SKM-1 (cell line): ENCODE data around the gene PRAF2.
A peak's percentile ranks its signal among the peaks of the same experiment; 100 is the strongest.

Experiments
- DNase-seq: peaks from one replicate; lab custom pipeline; 2025; ENCODE audit not compliant: unreplicated experiment; lab: John Stamatoyannopoulos, UW

Gene PRAF2

GRCh38 chrX:49043220-49043986 lies 30.4 kb downstream of the PRAF2 start, which contains the start of gene TFE3:
TFE3 (minus strand) TSS chrX:49043357; CDS start chrX:49043226, 131 bp downstream.
- peak; percentile 87 for DNase-seq

GRCh38 chrX:49042581-49043219 lies 31.1 kb downstream of the PRAF2 start:
- no peak for DNase-seq

GRCh38 chrX:49041744-49042580 lies 31.8 kb downstream of the PRAF2 start:
- DNase-seq = no peak

DNA sequence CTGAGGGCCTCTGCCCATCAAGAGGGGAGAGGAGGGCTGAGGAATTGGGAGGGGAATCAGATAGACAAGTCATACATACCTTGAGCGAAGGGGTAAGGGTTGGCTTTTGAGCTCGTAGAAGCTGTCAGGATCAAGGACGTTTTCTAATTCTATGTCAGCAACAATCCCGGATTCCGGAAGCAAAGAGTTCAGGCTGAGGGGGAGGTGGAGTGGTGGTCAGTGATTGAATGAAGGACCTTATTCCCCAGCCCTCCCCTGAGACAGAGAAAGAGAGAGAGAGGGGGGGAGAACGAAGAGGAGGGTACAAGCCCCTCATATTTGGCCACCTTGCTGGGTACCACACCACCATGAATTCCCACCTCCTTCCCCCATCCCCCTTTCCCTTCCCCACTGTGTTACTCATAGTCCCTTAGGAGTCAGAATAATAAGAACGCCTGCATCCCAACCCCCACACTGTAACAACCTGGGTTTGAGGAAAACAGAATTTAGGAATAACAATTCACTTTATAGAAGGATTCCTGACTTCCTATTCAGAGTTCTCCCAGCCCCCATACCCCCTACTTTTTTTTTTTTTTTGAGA lies 33.3 kb downstream of the PRAF2 start:
- DNase-seq = no peak

GRCh38 chrX:49039598-49040375 lies 34.0 kb downstream of the PRAF2 start:
- DNase-seq = peak; percentile 70

GRCh38 chrX:49037883-49038475 lies 35.8 kb downstream of the PRAF2 start:
- no peak for DNase-seq

GRCh38 chrX:49030283-49030682 lies 43.5 kb downstream of the PRAF2 start:
- DNase-seq = no peak

DNA sequence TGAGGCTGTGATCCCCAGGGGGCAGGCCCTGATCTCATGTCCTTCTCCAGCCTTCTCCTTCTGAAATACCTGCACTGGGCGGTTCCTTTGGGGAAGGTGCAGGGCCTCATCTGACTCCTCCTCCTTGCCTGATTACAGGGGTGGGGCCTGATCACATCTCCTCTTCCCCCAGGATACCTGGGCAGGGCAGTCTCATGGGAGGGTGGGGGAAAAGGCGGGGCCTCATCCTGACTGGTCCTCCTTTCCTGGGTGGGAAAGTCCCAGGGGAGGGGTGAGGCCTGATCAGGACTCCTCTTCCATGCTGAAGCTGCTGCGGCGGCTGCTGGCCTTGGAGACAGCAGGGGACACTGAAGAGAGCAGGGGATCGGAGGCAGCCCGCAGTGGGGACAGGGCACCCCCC lies 43.9 kb downstream of the PRAF2 start:
- DNase-seq = no peak
